ENCODE data around the gene GPR32. TPM values are rescaled to one million over a fixed set of nuclear protein-coding genes. Genes with fewer than 3 reads are reported as not detected.
"Not testable (repeated sequence)": the region's sequence is repeated elsewhere in the genome, so short reads cannot be mapped to it uniquely, and the experiment has no call there.

GPR32 gene
- total RNA-seq, 1 experiment from 2014 or later: not detected

- Mint-ChIP-seq H3K36me3 (ENCODE audit: insufficient read depth, unreplicated experiment) (no peaks in the 10 kb centered on the region), H3K9me3 (ENCODE audit: unreplicated experiment) (no peaks in the 10 kb centered on the region), H3K27ac (ENCODE audit: low read depth, unreplicated experiment) (no peak overlapping the region), H3K27me3 (ENCODE audit: insufficient read depth, unreplicated experiment) (peaks cover 25% of the 10 kb centered on the region), H3K4me3 (ENCODE audit: unreplicated experiment) (no peak overlapping the region), H3K4me1 (ENCODE audit: insufficient read depth, unreplicated experiment) (no peaks in the 10 kb centered on the region)
- CTCF ChIA-PET: no interaction called here
- no peak for TF ChIP-seq CTCF (IDR thresholded peaks at IDR 0.05; ENCODE audit: unreplicated experiment)
- no peak for DNase-seq (ENCODE audit: unreplicated experiment)
- POLR2A ChIA-PET: no interaction called here
- intact Hi-C loops (cut with micrococcal nuclease): no loop called here
- no TSS peak for BruUV-seq (replicated peaks)
These were observed 28.9 kb upstream of the GPR32 start for GRCh38 chr19:50741179-50741933.

- Mint-ChIP-seq H3K27ac (ENCODE audit: low read depth, unreplicated experiment) (no peak overlapping the region), H3K9me3 (ENCODE audit: unreplicated experiment) (no peaks in the 10 kb centered on the region), H3K4me1 (ENCODE audit: insufficient read depth, unreplicated experiment) (no peaks in the 10 kb centered on the region), H3K27me3 (ENCODE audit: insufficient read depth, unreplicated experiment) (peaks cover 11% of the 10 kb centered on the region), H3K36me3 (ENCODE audit: insufficient read depth, unreplicated experiment) (no peaks in the 10 kb centered on the region), H3K4me3 (ENCODE audit: unreplicated experiment) (no peak overlapping the region)
- no TSS peak for BruUV-seq (replicated peaks)
- POLR2A ChIA-PET: interaction anchor here (0.8 kb wide), 1 partner anchor 25 kb away, joined by 3 read pairs; no protein-coding TSS in a partner anchor
- intact Hi-C loops (cut with micrococcal nuclease): no loop called here
- CTCF ChIA-PET: no interaction called here
- no peak for DNase-seq (ENCODE audit: unreplicated experiment)
- TF ChIP-seq CTCF (IDR thresholded peaks at IDR 0.05; ENCODE audit: unreplicated experiment): no peak
These were observed 26.7 kb upstream of the GPR32 start for GRCh38 chr19:50743537-50743936.

GRCh38 chr19:50745221-50745620, 25.0 kb upstream of the GPR32 start:
- ChIA-PET POLR2A (no interaction called here), CTCF (interaction anchor here (0.7 kb wide), 1 partner anchor 530 kb away, joined by 3 read pairs; no protein-coding TSS in a partner anchor)
- intact Hi-C loops (cut with micrococcal nuclease): no loop called here
- Mint-ChIP-seq H3K36me3 (ENCODE audit: insufficient read depth, unreplicated experiment) (no peaks in the 10 kb centered on the region), H3K27me3 (ENCODE audit: insufficient read depth, unreplicated experiment) (no peaks in the 10 kb centered on the region), H3K27ac (ENCODE audit: low read depth, unreplicated experiment) (no peak overlapping the region), H3K4me3 (ENCODE audit: unreplicated experiment) (no peak overlapping the region), H3K9me3 (ENCODE audit: unreplicated experiment) (no peaks in the 10 kb centered on the region), H3K4me1 (ENCODE audit: insufficient read depth, unreplicated experiment) (no peaks in the 10 kb centered on the region)
- DNase-seq (ENCODE audit: unreplicated experiment): no peak
- TF ChIP-seq CTCF (IDR thresholded peaks at IDR 0.05; ENCODE audit: unreplicated experiment): no peak
- no TSS peak for BruUV-seq (replicated peaks)

GRCh38 chr19:50747141-50747540, 23.1 kb upstream of the GPR32 start:
- H3K4me3 Mint-ChIP-seq (ENCODE audit: unreplicated experiment); H3K27me3 Mint-ChIP-seq (ENCODE audit: insufficient read depth, unreplicated experiment); intact Hi-C loops (cut with micrococcal nuclease); H3K36me3 Mint-ChIP-seq (ENCODE audit: insufficient read depth, unreplicated experiment); POLR2A ChIA-PET; H3K9me3 Mint-ChIP-seq (ENCODE audit: unreplicated experiment); BruUV-seq (replicated peaks); DNase-seq (ENCODE audit: unreplicated experiment); H3K4me1 Mint-ChIP-seq (ENCODE audit: insufficient read depth, unreplicated experiment); H3K27ac Mint-ChIP-seq (ENCODE audit: low read depth, unreplicated experiment): not testable (repeated sequence)
- CTCF ChIA-PET: interaction anchor here (0.6 kb wide), 1 partner anchor 179 kb away, joined by 3 read pairs; no protein-coding TSS in a partner anchor
